ENCODE results near the gene ZNF366. TPM values are rescaled to one million over a fixed set of nuclear protein-coding genes. Genes with fewer than 3 reads are reported as not detected.

ZNF366 gene
- total RNA-seq, 2 experiments from 2014 or later: not detected

- H3K9me3 ChIP-seq (ENCODE audit: low read length): no peaks in the 10 kb centered on the region
- no peak overlapping the region for H3K4me2 ChIP-seq (ENCODE audit: low read length)
- CTCF ChIA-PET (ENCODE audit: unreplicated experiment): no interaction called here
- intact Hi-C loops (cut with micrococcal nuclease; ENCODE audit: unreplicated experiment): no loop called here
- H3K36me3 ChIP-seq (ENCODE audit: insufficient read depth, low read length): no peaks in the 10 kb centered on the region
- BruUV-seq (replicated peaks): no TSS peak
- POLR2A ChIA-PET: interaction anchor here (0.7 kb wide), 1 partner anchor 23 kb away, joined by 3 read pairs; no protein-coding TSS in a partner anchor
- H3K9me2 ChIP-seq (ENCODE audit: insufficient read depth, low read length): no peaks in the 10 kb centered on the region
- H4K20me1 ChIP-seq (ENCODE audit: insufficient read depth, low read length): no peaks in the 10 kb centered on the region
- H3K79me2 ChIP-seq (ENCODE audit: insufficient read depth, low read depth, low read length): no peaks in the 10 kb centered on the region
- no peak overlapping the region for H2AFZ ChIP-seq (ENCODE audit: low read length)
- no peaks in the 10 kb centered on the region for H3K4me1 ChIP-seq (ENCODE audit: insufficient read depth, low read length, poor library complexity, severe bottlenecking)
- no peak overlapping the region for H3K27ac ChIP-seq (ENCODE audit: low read depth, low read length, poor library complexity, severe bottlenecking)
- no peak overlapping the region for H3K4me3 ChIP-seq (ENCODE audit: low read depth, low read length, poor library complexity, severe bottlenecking)
- TF ChIP-seq EZH2phosphoT487 (IDR thresholded peaks at IDR 0.05; ENCODE audit: borderline replicate concordance, low read depth, low read length) (no peak), CTCF (conservative IDR thresholded peaks at IDR 0.05; ENCODE audit: low read length) (no peak)
- DNase-seq (ENCODE audit: low spot score): no peak
Observed at GRCh38 chr5:72519111-72519510, 11.9 kb upstream of the ZNF366 start.

- Histone ChIP-seq H3K9me3 (ENCODE audit: low read length) (no peaks in the 10 kb centered on the region), H2AFZ (ENCODE audit: low read length) (no peak overlapping the region), H3K36me3 (ENCODE audit: insufficient read depth, low read length) (no peaks in the 10 kb centered on the region), H3K4me2 (ENCODE audit: low read length) (no peak overlapping the region), H3K9me2 (ENCODE audit: insufficient read depth, low read length) (no peaks in the 10 kb centered on the region), H3K4me1 (ENCODE audit: insufficient read depth, low read length, poor library complexity, severe bottlenecking) (no peaks in the 10 kb centered on the region), H3K4me3 (ENCODE audit: low read depth, low read length, poor library complexity, severe bottlenecking) (no peak overlapping the region), H4K20me1 (ENCODE audit: insufficient read depth, low read length) (no peaks in the 10 kb centered on the region), H3K79me2 (ENCODE audit: insufficient read depth, low read depth, low read length) (no peaks in the 10 kb centered on the region), H3K27ac (ENCODE audit: low read depth, low read length, poor library complexity, severe bottlenecking) (no peak overlapping the region)
- no TSS peak for BruUV-seq (replicated peaks)
- CTCF ChIA-PET (ENCODE audit: unreplicated experiment): no interaction called here
- no peak for DNase-seq (ENCODE audit: low spot score)
- intact Hi-C loops (cut with micrococcal nuclease; ENCODE audit: unreplicated experiment): no loop called here
- no peak for TF ChIP-seq CTCF (conservative IDR thresholded peaks at IDR 0.05; ENCODE audit: low read length)
- TF ChIP-seq EZH2phosphoT487 (IDR thresholded peaks at IDR 0.05; ENCODE audit: borderline replicate concordance, low read depth, low read length): no peak
- POLR2A ChIA-PET: interaction anchor here (0.7 kb wide), 1 partner anchor 1121 kb away, joined by 3 read pairs; no protein-coding TSS in a partner anchor
Observed at GRCh38 chr5:72518001-72518683, 10.9 kb upstream of the ZNF366 start.

GRCh38 chr5:72516916-72517315 is 9.7 kb upstream of the ZNF366 start:
- H2AFZ ChIP-seq (ENCODE audit: low read length): no peak overlapping the region
- intact Hi-C loops (cut with micrococcal nuclease; ENCODE audit: unreplicated experiment): no loop called here
- CTCF ChIA-PET (ENCODE audit: unreplicated experiment): no interaction called here

More at GRCh38 chr5:72516916-72517315, 9.7 kb upstream of the ZNF366 start:
- Histone ChIP-seq H3K27ac (ENCODE audit: low read depth, low read length, poor library complexity, severe bottlenecking) (no peak overlapping the region), H3K4me2 (ENCODE audit: low read length) (no peak overlapping the region), H3K9me2 (ENCODE audit: insufficient read depth, low read length) (no peaks in the 10 kb centered on the region), H3K9me3 (ENCODE audit: low read length) (no peaks in the 10 kb centered on the region), H3K79me2 (ENCODE audit: insufficient read depth, low read depth, low read length) (no peaks in the 10 kb centered on the region), H4K20me1 (ENCODE audit: insufficient read depth, low read length) (no peaks in the 10 kb centered on the region), H3K4me1 (ENCODE audit: insufficient read depth, low read length, poor library complexity, severe bottlenecking) (no peaks in the 10 kb centered on the region), H3K4me3 (ENCODE audit: low read depth, low read length, poor library complexity, severe bottlenecking) (no peak overlapping the region), H3K36me3 (ENCODE audit: insufficient read depth, low read length) (no peaks in the 10 kb centered on the region)
- no peak for DNase-seq (ENCODE audit: low spot score)
- BruUV-seq (replicated peaks): no TSS peak
- no peak for TF ChIP-seq CTCF (conservative IDR thresholded peaks at IDR 0.05; ENCODE audit: low read length)
- no peak for TF ChIP-seq EZH2phosphoT487 (IDR thresholded peaks at IDR 0.05; ENCODE audit: borderline replicate concordance, low read depth, low read length)
- POLR2A ChIA-PET: no interaction called here
